ENCODE data around the gene ELF3.

The ELF3 gene

GRCh38 chr1:201984446-201984845 is 25.9 kb upstream of the ELF3 start:
- no peaks in the 10 kb centered on the region for H3K9me3 ChIP-seq (ENCODE audit: control insufficient read depth, low read length)
- no peak overlapping the region for H3K9ac ChIP-seq
- no peak overlapping the region for H2AFZ ChIP-seq
- H3K27ac ChIP-seq, result no peak overlapping the region
- TF ChIP-seq CTCF (IDR thresholded peaks at IDR 0.05), result no peak
- no peak overlapping the region for H3K4me3 ChIP-seq (ENCODE audit: low read depth, low read length)
- no peaks in the 10 kb centered on the region for H3K36me3 ChIP-seq (ENCODE audit: control insufficient read depth, insufficient read depth, low read length)
- H3K79me2 ChIP-seq, result no peaks in the 10 kb centered on the region
- no peaks in the 10 kb centered on the region for H3K4me1 ChIP-seq
- H3K4me2 ChIP-seq (ENCODE audit: low read length), result no peak overlapping the region
- no peaks in the 10 kb centered on the region for H3K27me3 ChIP-seq (ENCODE audit: control insufficient read depth, insufficient read depth, low read length)

GRCh38 chr1:201985355-201985754 is 25.0 kb upstream of the ELF3 start:
- no peak overlapping the region for H3K4me3 ChIP-seq (ENCODE audit: low read depth, low read length)
- no peaks in the 10 kb centered on the region for H3K9me3 ChIP-seq (ENCODE audit: control insufficient read depth, low read length)
- H3K27ac ChIP-seq, result no peak overlapping the region

GRCh38 chr1:201988601-201989000 is 21.8 kb upstream of the ELF3 start:
- H2AFZ ChIP-seq, result no peak overlapping the region
- H3K4me3 ChIP-seq (ENCODE audit: low read depth, low read length), result no peak overlapping the region
- H3K27me3 ChIP-seq (ENCODE audit: control insufficient read depth, insufficient read depth, low read length), result no peaks in the 10 kb centered on the region
- H3K4me1 ChIP-seq, result no peaks in the 10 kb centered on the region
- H3K36me3 ChIP-seq (ENCODE audit: control insufficient read depth, insufficient read depth, low read length), result no peaks in the 10 kb centered on the region
- no peak overlapping the region for H3K4me2 ChIP-seq (ENCODE audit: low read length)
- no peaks in the 10 kb centered on the region for H3K79me2 ChIP-seq
- no peak overlapping the region for H3K9ac ChIP-seq
- no peak overlapping the region for H3K27ac ChIP-seq
- no peak for TF ChIP-seq CTCF (IDR thresholded peaks at IDR 0.05)
- no peaks in the 10 kb centered on the region for H3K9me3 ChIP-seq (ENCODE audit: control insufficient read depth, low read length)

More at GRCh38 chr1:201985355-201985754, 25.0 kb upstream of the ELF3 start:
- TF ChIP-seq CTCF (IDR thresholded peaks at IDR 0.05), result no peak
- Histone ChIP-seq H3K36me3 (ENCODE audit: control insufficient read depth, insufficient read depth, low read length) (no peaks in the 10 kb centered on the region), H2AFZ (no peak overlapping the region), H3K4me1 (no peaks in the 10 kb centered on the region), H3K79me2 (no peaks in the 10 kb centered on the region), H3K9ac (no peak overlapping the region), H3K4me2 (ENCODE audit: low read length) (no peak overlapping the region), H3K27me3 (ENCODE audit: control insufficient read depth, insufficient read depth, low read length) (no peaks in the 10 kb centered on the region)

GRCh38 chr1:201989354-201990128 is 20.8 kb upstream of the ELF3 start:
- no peak overlapping the region for H3K27ac ChIP-seq
- no peaks in the 10 kb centered on the region for H3K36me3 ChIP-seq (ENCODE audit: control insufficient read depth, insufficient read depth, low read length)
- no peaks in the 10 kb centered on the region for H3K27me3 ChIP-seq (ENCODE audit: control insufficient read depth, insufficient read depth, low read length)
- no peaks in the 10 kb centered on the region for H3K79me2 ChIP-seq
- no peak overlapping the region for H3K4me3 ChIP-seq (ENCODE audit: low read depth, low read length)
- H3K9ac ChIP-seq, result no peak overlapping the region
- no peaks in the 10 kb centered on the region for H3K9me3 ChIP-seq (ENCODE audit: control insufficient read depth, low read length)
- H3K4me1 ChIP-seq, result no peaks in the 10 kb centered on the region
- H3K4me2 ChIP-seq (ENCODE audit: low read length), result no peak overlapping the region
- TF ChIP-seq CTCF (IDR thresholded peaks at IDR 0.05), result no peak
- H2AFZ ChIP-seq, result no peak overlapping the region

- H3K4me2 ChIP-seq (ENCODE audit: low read length), result no peak overlapping the region
- H3K9me3 ChIP-seq (ENCODE audit: control insufficient read depth, low read length), result no peaks in the 10 kb centered on the region
- H3K4me3 ChIP-seq (ENCODE audit: low read depth, low read length), result no peak overlapping the region
- no peaks in the 10 kb centered on the region for H3K79me2 ChIP-seq
- no peaks in the 10 kb centered on the region for H3K4me1 ChIP-seq
- H3K36me3 ChIP-seq (ENCODE audit: control insufficient read depth, insufficient read depth, low read length), result no peaks in the 10 kb centered on the region
- no peaks in the 10 kb centered on the region for H3K27me3 ChIP-seq (ENCODE audit: control insufficient read depth, insufficient read depth, low read length)
- no peak for TF ChIP-seq CTCF (IDR thresholded peaks at IDR 0.05)
- H2AFZ ChIP-seq, result no peak overlapping the region
- H3K9ac ChIP-seq, result no peak overlapping the region
- no peak overlapping the region for H3K27ac ChIP-seq
Observed at GRCh38 chr1:201990427-201990826, 20.0 kb upstream of the ELF3 start.
